Left lung (tissue), 10 donors: ENCODE data around the gene SSR1. TPM values are rescaled to one million over a fixed set of nuclear protein-coding genes. Genes with fewer than 3 reads are reported as not detected.

Source experiments
- ATAC-seq: fragments of 200-7000 bp; cut with Tn5 transposase; one replicate; pipeline ENCODE4 v1.9.1; 2020; ENCODE audit warnings: moderate library complexity
- DNase-seq, 4 donors: peaks; one replicate each; pipeline ENCODE4 v3.0.0-alpha.2; 2013 to 2020
- H3K27ac ChIP-seq, 2 donors: fragments of 200-600 bp; sonication (generic) in 1 of 2; one replicate each; pipeline versions ENCODE4 v1.5.0 to v1.8.0; 2020 to 2021
- H3K27me3 ChIP-seq, 2 donors: fragments of 200-600 bp; sonication (generic) in 1 of 2; one replicate each; pipeline versions ENCODE4 v1.5.0 to v1.8.0; 2020 to 2021
- H3K36me3 ChIP-seq, 2 donors: fragments of 200-600 bp; sonication (generic) in 1 of 2; one replicate each; pipeline versions ENCODE4 v1.5.0 to v1.8.0; 2020 to 2021
- H3K4me1 ChIP-seq, 2 donors: fragments of 200-600 bp; one replicate each; pipeline ENCODE4 v1.8.0; 2021
- H3K4me3 ChIP-seq, 2 donors: fragments of 200-600 bp; sonication (generic) in 1 of 2; one replicate each; pipeline versions ENCODE4 v1.5.0 to v1.8.0; 2020 to 2021; ENCODE audit warnings: mild to moderate bottlenecking in 1 of 2
- H3K9me3 ChIP-seq, 2 donors: fragments of 200-600 bp; sonication (generic) in 1 of 2; one replicate each; pipeline versions ENCODE4 v1.5.0 to v1.8.0; 2020 to 2021
- intact Hi-C, 2 donors: fragments of 100-400 bp; cut with DNase I; formaldehyde crosslinking; loops; one replicate each; pipeline versions ENCODE4 v1.11.2 to v1.14.2; 2022
- polyA plus RNA-seq, 6 donors: library from polyadenylated mRNA; unstranded; fragments of 120-200 nt; gene quantifications; one replicate each; pipeline ENCODE4 v1.2.1, GENCODE V29; 2013; ENCODE audit not compliant: insufficient read length in 6 of 6
- total RNA-seq, 2 donors: library from RNA; stranded (reverse); fragmentation: NEBNext Ultra II Directional; extraction: Animal tissue kit (Norgen Biotek cat#: 25700); gene quantifications; one replicate each; pipeline ENCODE4 v1.2.1, GENCODE V29; 2021
- TF ChIP-seq, protein P1 (sequence below), 2 donors: fragments of 200-600 bp; sonication (generic) in 1 of 2; IDR thresholded peaks; one replicate each; pipeline versions ENCODE4 v1.5.0 to v1.8.0; 2021; ENCODE audit warnings: antibody characterized with exemption in 2 of 2
- donor health status: DM: no; HTN: yes; CAD: no.
- donor health status: DM: no; HTN: no; CAD: no.

The SSR1 gene
- total and polyA plus RNA-seq, 8 donors, result 111 to 247 (median 124) TPM

DNA sequence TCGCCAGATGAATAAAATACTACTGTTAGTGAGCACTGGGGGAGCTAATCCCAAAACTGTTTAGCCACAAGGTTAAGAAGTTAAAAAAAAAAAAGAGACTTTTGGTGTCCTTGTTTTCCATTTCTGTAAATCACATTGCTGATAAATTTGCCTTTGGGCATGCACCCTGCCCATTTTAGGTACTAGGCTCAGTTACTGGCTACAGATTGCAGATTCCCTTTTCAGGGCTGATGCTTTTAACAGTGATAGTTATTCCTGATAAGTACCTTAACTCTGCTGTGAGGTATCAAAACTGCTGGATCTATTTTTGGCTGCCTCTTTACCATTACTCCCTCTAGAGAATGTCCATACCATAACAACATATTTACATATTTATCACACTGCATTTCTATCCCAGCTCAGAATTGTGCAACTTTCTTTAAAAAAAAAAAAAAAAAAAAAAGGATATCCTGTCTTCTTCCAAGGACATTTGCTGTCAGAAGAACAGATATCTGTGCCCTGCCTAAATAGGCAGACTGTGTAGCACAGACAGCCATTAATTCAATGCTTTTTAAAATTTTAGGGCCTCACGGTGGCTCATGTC, 94.5 kb downstream of the SSR1 start:
- intact Hi-C loops, result no loop called here
- peaks cover 13 to 54% of the 10 kb centered on the region in 2 donors for H3K4me1 ChIP-seq
- H3K27me3 ChIP-seq, result no peaks in the 10 kb centered on the region
- TF ChIP-seq, protein P1, sequence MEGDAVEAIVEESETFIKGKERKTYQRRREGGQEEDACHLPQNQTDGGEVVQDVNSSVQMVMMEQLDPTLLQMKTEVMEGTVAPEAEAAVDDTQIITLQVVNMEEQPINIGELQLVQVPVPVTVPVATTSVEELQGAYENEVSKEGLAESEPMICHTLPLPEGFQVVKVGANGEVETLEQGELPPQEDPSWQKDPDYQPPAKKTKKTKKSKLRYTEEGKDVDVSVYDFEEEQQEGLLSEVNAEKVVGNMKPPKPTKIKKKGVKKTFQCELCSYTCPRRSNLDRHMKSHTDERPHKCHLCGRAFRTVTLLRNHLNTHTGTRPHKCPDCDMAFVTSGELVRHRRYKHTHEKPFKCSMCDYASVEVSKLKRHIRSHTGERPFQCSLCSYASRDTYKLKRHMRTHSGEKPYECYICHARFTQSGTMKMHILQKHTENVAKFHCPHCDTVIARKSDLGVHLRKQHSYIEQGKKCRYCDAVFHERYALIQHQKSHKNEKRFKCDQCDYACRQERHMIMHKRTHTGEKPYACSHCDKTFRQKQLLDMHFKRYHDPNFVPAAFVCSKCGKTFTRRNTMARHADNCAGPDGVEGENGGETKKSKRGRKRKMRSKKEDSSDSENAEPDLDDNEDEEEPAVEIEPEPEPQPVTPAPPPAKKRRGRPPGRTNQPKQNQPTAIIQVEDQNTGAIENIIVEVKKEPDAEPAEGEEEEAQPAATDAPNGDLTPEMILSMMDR (IDR thresholded peaks at IDR 0.05), result no peak
- peaks cover 0 to 58% of the 10 kb centered on the region in 2 donors for H3K36me3 ChIP-seq
- H3K27ac ChIP-seq, result peak overlapping the region in 1 of 2 donors; percentile 65
- DNase-seq (no peak), ATAC-seq (no peak)
- no peak overlapping the region for H3K4me3 ChIP-seq
- no peaks in the 10 kb centered on the region for H3K9me3 ChIP-seq

Other genes starting within 250 kb of the SSR1 start
- gene RREB1, start 205.2 kb downstream of the SSR1 start, total RNA-seq, result 10 to 100 TPM; 49.3 to 54.0 TPM
- 10 to 100 TPM; 24.1 to 30.7 (median 26.9) TPM for gene RREB1, start 205.2 kb downstream of the SSR1 start, polyA plus RNA-seq
- gene CAGE1, start 76.5 kb upstream of the SSR1 start, total RNA-seq, result not detected
- gene CAGE1, start 76.5 kb upstream of the SSR1 start, polyA plus RNA-seq, result under 1 TPM in 4 of 6 donors, not detected in 2; 0.08 to 0.16 (median 0.10) TPM
- gene RIOK1, start 76.6 kb upstream of the SSR1 start, total RNA-seq, result 10 to 100 TPM; 15.0 to 23.3 TPM
- gene RIOK1, start 76.6 kb upstream of the SSR1 start, polyA plus RNA-seq, result 10 to 100 TPM; 30.5 to 38.3 (median 31.9) TPM
- 10 to 100 TPM; 15.1 to 29.2 TPM for gene DSP, start 228.5 kb upstream of the SSR1 start, total RNA-seq
- gene DSP, start 228.5 kb upstream of the SSR1 start, polyA plus RNA-seq, result 10 to 100 TPM; 53.6 to 75.5 (median 70.6) TPM